ENCODE data around the gene FLVCR1.
"Not testable (repeated sequence)": the region's sequence is repeated elsewhere in the genome, so short reads cannot be mapped to it uniquely, and the experiment has no call there.

Gene FLVCR1

GRCh38 chr1:212862111-212862690, 4.1 kb downstream of the FLVCR1 start:
- Histone ChIP-seq H3K4me3 (ENCODE audit: low read depth, low read length) (no peak overlapping the region), H3K36me3 (ENCODE audit: insufficient read depth, low read length) (peaks cover 19% of the 10 kb centered on the region), H3K27ac (ENCODE audit: low read depth, low read length) (no peak overlapping the region), H3K79me2 (ENCODE audit: control insufficient read depth, insufficient read depth, low read length, unreplicated experiment) (peaks cover 47% of the 10 kb centered on the region), H3K27me3 (ENCODE audit: insufficient read depth, low read length) (no peaks in the 10 kb centered on the region), H3K4me1 (ENCODE audit: control insufficient read depth, insufficient read depth, low read length, unreplicated experiment) (peaks cover 9% of the 10 kb centered on the region), H2AFZ (ENCODE audit: low read length, unreplicated experiment) (no peak overlapping the region)

GRCh38 chr1:212863345-212863744, 5.3 kb downstream of the FLVCR1 start:
- H3K27me3 ChIP-seq (ENCODE audit: insufficient read depth, low read length); H3K4me1 ChIP-seq (ENCODE audit: control insufficient read depth, insufficient read depth, low read length, unreplicated experiment); H3K27ac ChIP-seq (ENCODE audit: low read depth, low read length); H3K4me3 ChIP-seq (ENCODE audit: low read depth, low read length); H2AFZ ChIP-seq (ENCODE audit: low read length, unreplicated experiment): not testable (repeated sequence)
- H3K36me3 ChIP-seq (ENCODE audit: insufficient read depth, low read length): peaks cover 19% of the 10 kb centered on the region
- H3K79me2 ChIP-seq (ENCODE audit: control insufficient read depth, insufficient read depth, low read length, unreplicated experiment): peaks cover 45% of the 10 kb centered on the region

GRCh38 chr1:212864201-212864600, 6.1 kb downstream of the FLVCR1 start:
- H3K27ac ChIP-seq (ENCODE audit: low read depth, low read length): no peak overlapping the region
- H3K27me3 ChIP-seq (ENCODE audit: insufficient read depth, low read length): no peaks in the 10 kb centered on the region
- peaks cover 19% of the 10 kb centered on the region for H3K36me3 ChIP-seq (ENCODE audit: insufficient read depth, low read length)
- peaks cover 36% of the 10 kb centered on the region for H3K79me2 ChIP-seq (ENCODE audit: control insufficient read depth, insufficient read depth, low read length, unreplicated experiment)
- H3K4me3 ChIP-seq (ENCODE audit: low read depth, low read length): no peak overlapping the region
- no peak overlapping the region for H2AFZ ChIP-seq (ENCODE audit: low read length, unreplicated experiment)
- H3K4me1 ChIP-seq (ENCODE audit: control insufficient read depth, insufficient read depth, low read length, unreplicated experiment): peaks cover 9% of the 10 kb centered on the region

- no peaks in the 10 kb centered on the region for H3K4me1 ChIP-seq (ENCODE audit: control insufficient read depth, insufficient read depth, low read length, unreplicated experiment)
- H3K4me3 ChIP-seq (ENCODE audit: low read depth, low read length): no peak overlapping the region
- H3K36me3 ChIP-seq (ENCODE audit: insufficient read depth, low read length): peaks cover 14% of the 10 kb centered on the region
- peaks cover 17% of the 10 kb centered on the region for H3K79me2 ChIP-seq (ENCODE audit: control insufficient read depth, insufficient read depth, low read length, unreplicated experiment)
- no peaks in the 10 kb centered on the region for H3K27me3 ChIP-seq (ENCODE audit: insufficient read depth, low read length)
- no peak overlapping the region for H2AFZ ChIP-seq (ENCODE audit: low read length, unreplicated experiment)
- no peak overlapping the region for H3K27ac ChIP-seq (ENCODE audit: low read depth, low read length)
Measured at GRCh38 chr1:212867192-212867591, 9.1 kb downstream of the FLVCR1 start.

- Histone ChIP-seq H3K36me3 (ENCODE audit: insufficient read depth, low read length) (peaks cover 7% of the 10 kb centered on the region; the same call in 1 of the 2 replicates), H3K27me3 (ENCODE audit: insufficient read depth, low read length) (no peaks in the 10 kb centered on the region), H3K27ac (ENCODE audit: low read depth, low read length) (no peak overlapping the region), H2AFZ (ENCODE audit: low read length, unreplicated experiment) (no peak overlapping the region), H3K4me3 (ENCODE audit: low read depth, low read length) (no peak overlapping the region), H3K4me1 (ENCODE audit: control insufficient read depth, insufficient read depth, low read length, unreplicated experiment) (no peaks in the 10 kb centered on the region), H3K79me2 (ENCODE audit: control insufficient read depth, insufficient read depth, low read length, unreplicated experiment) (no peaks in the 10 kb centered on the region)
Measured at GRCh38 chr1:212871976-212872375, 13.9 kb downstream of the FLVCR1 start.

- no peaks in the 10 kb centered on the region for H3K27me3 ChIP-seq (ENCODE audit: insufficient read depth, low read length)
- H3K27ac ChIP-seq (ENCODE audit: low read depth, low read length): no peak overlapping the region
- peaks cover 5% of the 10 kb centered on the region; the same call in 1 of the 2 replicates for H3K36me3 ChIP-seq (ENCODE audit: insufficient read depth, low read length)
- no peaks in the 10 kb centered on the region for H3K79me2 ChIP-seq (ENCODE audit: control insufficient read depth, insufficient read depth, low read length, unreplicated experiment)
- H3K4me3 ChIP-seq (ENCODE audit: low read depth, low read length): no peak overlapping the region
- H3K4me1 ChIP-seq (ENCODE audit: control insufficient read depth, insufficient read depth, low read length, unreplicated experiment): no peaks in the 10 kb centered on the region
- H2AFZ ChIP-seq (ENCODE audit: low read length, unreplicated experiment): no peak overlapping the region
Measured at GRCh38 chr1:212873518-212873917, 15.4 kb downstream of the FLVCR1 start.

- Histone ChIP-seq H2AFZ (ENCODE audit: low read length, unreplicated experiment) (no peak overlapping the region), H3K4me3 (ENCODE audit: low read depth, low read length) (no peak overlapping the region), H3K27ac (ENCODE audit: low read depth, low read length) (no peak overlapping the region), H3K4me1 (ENCODE audit: control insufficient read depth, insufficient read depth, low read length, unreplicated experiment) (no peaks in the 10 kb centered on the region), H3K79me2 (ENCODE audit: control insufficient read depth, insufficient read depth, low read length, unreplicated experiment) (no peaks in the 10 kb centered on the region), H3K36me3 (ENCODE audit: insufficient read depth, low read length) (peaks cover 11% of the 10 kb centered on the region; the same call in 1 of the 2 replicates), H3K27me3 (ENCODE audit: insufficient read depth, low read length) (no peaks in the 10 kb centered on the region)
Measured at GRCh38 chr1:212878418-212878817, 20.3 kb downstream of the FLVCR1 start.

- peaks cover 12% of the 10 kb centered on the region for H3K36me3 ChIP-seq (ENCODE audit: insufficient read depth, low read length)
- no peak overlapping the region for H3K27ac ChIP-seq (ENCODE audit: low read depth, low read length)
- H3K4me3 ChIP-seq (ENCODE audit: low read depth, low read length): no peak overlapping the region
- H3K79me2 ChIP-seq (ENCODE audit: control insufficient read depth, insufficient read depth, low read length, unreplicated experiment): no peaks in the 10 kb centered on the region
- H2AFZ ChIP-seq (ENCODE audit: low read length, unreplicated experiment): no peak overlapping the region
- H3K27me3 ChIP-seq (ENCODE audit: insufficient read depth, low read length): no peaks in the 10 kb centered on the region
- no peaks in the 10 kb centered on the region for H3K4me1 ChIP-seq (ENCODE audit: control insufficient read depth, insufficient read depth, low read length, unreplicated experiment)
Measured at GRCh38 chr1:212879947-212880690, 22.0 kb downstream of the FLVCR1 start.

- H3K4me1 ChIP-seq (ENCODE audit: control insufficient read depth, insufficient read depth, low read length, unreplicated experiment): no peaks in the 10 kb centered on the region
- H2AFZ ChIP-seq (ENCODE audit: low read length, unreplicated experiment): no peak overlapping the region
- H3K79me2 ChIP-seq (ENCODE audit: control insufficient read depth, insufficient read depth, low read length, unreplicated experiment): no peaks in the 10 kb centered on the region
- H3K27ac ChIP-seq (ENCODE audit: low read depth, low read length): no peak overlapping the region
- no peaks in the 10 kb centered on the region for H3K27me3 ChIP-seq (ENCODE audit: insufficient read depth, low read length)
- no peak overlapping the region for H3K4me3 ChIP-seq (ENCODE audit: low read depth, low read length)
- peaks cover 33% of the 10 kb centered on the region for H3K36me3 ChIP-seq (ENCODE audit: insufficient read depth, low read length)
Measured at GRCh38 chr1:212884592-212884991, 26.5 kb downstream of the FLVCR1 start.

GRCh38 chr1:212892108-212892507, 34.0 kb downstream of the FLVCR1 start:
- Histone ChIP-seq H3K4me1 (ENCODE audit: control insufficient read depth, insufficient read depth, low read length, unreplicated experiment) (no peaks in the 10 kb centered on the region), H3K79me2 (ENCODE audit: control insufficient read depth, insufficient read depth, low read length, unreplicated experiment) (no peaks in the 10 kb centered on the region), H3K27me3 (ENCODE audit: insufficient read depth, low read length) (no peaks in the 10 kb centered on the region), H2AFZ (ENCODE audit: low read length, unreplicated experiment) (no peak overlapping the region), H3K36me3 (ENCODE audit: insufficient read depth, low read length) (peaks cover 60% of the 10 kb centered on the region), H3K4me3 (ENCODE audit: low read depth, low read length) (no peak overlapping the region), H3K27ac (ENCODE audit: low read depth, low read length) (no peak overlapping the region)

GRCh38 chr1:212899845-212900244, 41.8 kb downstream of the FLVCR1 start:
- H3K36me3 ChIP-seq (ENCODE audit: insufficient read depth, low read length): peaks cover 39% of the 10 kb centered on the region
- H3K79me2 ChIP-seq (ENCODE audit: control insufficient read depth, insufficient read depth, low read length, unreplicated experiment): no peaks in the 10 kb centered on the region
- no peaks in the 10 kb centered on the region for H3K4me1 ChIP-seq (ENCODE audit: control insufficient read depth, insufficient read depth, low read length, unreplicated experiment)
- H3K4me3 ChIP-seq (ENCODE audit: low read depth, low read length): no peak overlapping the region
- H3K27ac ChIP-seq (ENCODE audit: low read depth, low read length): no peak overlapping the region
- H2AFZ ChIP-seq (ENCODE audit: low read length, unreplicated experiment): no peak overlapping the region
- H3K27me3 ChIP-seq (ENCODE audit: insufficient read depth, low read length): no peaks in the 10 kb centered on the region

Data from ACC112 (cell line).